NOMO-1 treated with dmso at 0.1 percent for 144 hours (cell line): ENCODE results near the gene MAP2K6.
"Not testable (repeated sequence)": the region's sequence is repeated elsewhere in the genome, so short reads cannot be mapped to it uniquely, and the experiment has no call there.

Experiments
- DNase-seq: peaks from one replicate; lab custom pipeline; 2025; ENCODE audit not compliant: unreplicated experiment; lab: John Stamatoyannopoulos, UW

MAP2K6 gene

GRCh38 chr17:69454051-69454450, 39.6 kb downstream of the MAP2K6 start:
- no peak for DNase-seq

- DNase-seq = no peak
These were observed 40.5 kb downstream of the MAP2K6 start for GRCh38 chr17:69455040-69455439.

DNA sequence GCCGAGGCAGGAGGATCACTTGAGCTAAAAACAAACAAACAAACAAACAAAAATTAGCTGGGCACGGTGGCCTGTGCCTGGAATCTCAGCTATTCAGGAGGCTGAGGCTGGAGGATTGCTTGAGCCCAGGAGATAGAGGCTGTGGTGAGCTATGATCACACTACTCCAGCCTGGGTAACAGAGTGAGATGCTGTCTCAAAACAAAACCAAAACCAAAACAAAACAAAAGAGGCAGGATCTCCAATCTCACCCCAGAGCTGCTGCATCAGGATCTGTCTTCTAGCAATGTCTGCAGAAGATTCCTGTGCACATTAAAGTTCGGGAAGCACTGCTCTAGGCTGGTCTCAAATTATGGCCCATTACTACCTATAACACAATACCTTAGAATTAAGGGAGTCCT, 43.1 kb downstream of the MAP2K6 start:
- no peak for DNase-seq

- no peak for DNase-seq
These were observed 46.7 kb downstream of the MAP2K6 start for GRCh38 chr17:69460963-69461922.

- DNase-seq = no peak
These were observed 47.5 kb downstream of the MAP2K6 start for GRCh38 chr17:69461951-69462369.

- DNase-seq = no peak
These were observed 48.4 kb downstream of the MAP2K6 start for GRCh38 chr17:69462882-69463281.

GRCh38 chr17:69466451-69466850, 52.0 kb downstream of the MAP2K6 start:
- no peak for DNase-seq

GRCh38 chr17:69466905-69467667, 52.6 kb downstream of the MAP2K6 start:
- no peak for DNase-seq

- DNase-seq = no peak
These were observed 53.7 kb downstream of the MAP2K6 start for GRCh38 chr17:69468207-69468606.

- no peak for DNase-seq
These were observed 56.2 kb downstream of the MAP2K6 start for GRCh38 chr17:69470702-69471101.

- DNase-seq = no peak
These were observed 56.9 kb downstream of the MAP2K6 start for GRCh38 chr17:69471406-69471805.

DNA sequence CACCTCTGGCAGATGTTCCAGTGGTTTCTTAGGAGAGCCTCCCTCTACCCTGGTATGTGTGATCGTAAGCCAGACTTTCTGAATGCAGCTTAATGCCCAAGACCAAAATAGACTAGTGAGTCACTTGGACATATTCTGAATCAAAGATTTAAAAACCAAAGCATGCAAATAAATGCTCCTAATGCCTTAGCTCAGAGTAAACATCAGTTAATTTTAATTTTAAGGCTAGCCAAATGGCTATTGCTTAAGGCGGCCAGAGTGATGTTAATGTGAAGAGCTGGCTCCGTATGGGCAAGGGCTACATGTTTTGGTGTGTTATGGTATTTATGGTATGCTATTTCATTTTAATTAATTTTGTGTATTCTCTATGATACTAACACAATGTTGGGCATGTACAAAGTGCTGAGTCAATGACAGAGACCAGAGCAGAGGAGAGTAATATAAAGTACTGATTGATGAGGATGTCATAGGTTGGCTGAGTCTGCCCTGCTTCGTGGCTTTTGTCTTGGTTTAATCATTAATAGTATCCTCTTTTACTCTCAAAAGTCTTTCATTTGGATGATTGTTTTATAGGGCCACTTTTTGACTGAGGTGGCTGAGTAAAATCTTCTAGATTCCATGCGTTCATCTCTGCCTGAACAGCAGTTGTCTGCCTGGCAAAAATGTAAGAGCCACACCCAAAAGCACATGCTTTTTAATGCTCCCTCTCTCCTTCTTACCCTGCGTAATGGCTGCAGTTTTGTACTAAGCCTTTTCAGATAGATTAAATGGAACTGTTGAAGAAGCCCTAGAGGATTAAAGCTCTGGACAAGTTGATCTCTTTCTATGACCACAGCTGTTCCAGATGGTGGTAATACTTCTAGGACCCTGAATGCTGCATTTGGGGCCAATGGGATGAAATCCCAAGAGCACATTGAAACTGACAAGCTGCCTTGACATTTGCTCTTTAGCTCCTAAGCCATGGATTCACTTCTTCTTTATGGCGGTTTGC, 59.6 kb downstream of the MAP2K6 start:
- DNase-seq = no peak

GRCh38 chr17:69477204-69477902, 62.9 kb downstream of the MAP2K6 start:
- no peak for DNase-seq

DNA sequence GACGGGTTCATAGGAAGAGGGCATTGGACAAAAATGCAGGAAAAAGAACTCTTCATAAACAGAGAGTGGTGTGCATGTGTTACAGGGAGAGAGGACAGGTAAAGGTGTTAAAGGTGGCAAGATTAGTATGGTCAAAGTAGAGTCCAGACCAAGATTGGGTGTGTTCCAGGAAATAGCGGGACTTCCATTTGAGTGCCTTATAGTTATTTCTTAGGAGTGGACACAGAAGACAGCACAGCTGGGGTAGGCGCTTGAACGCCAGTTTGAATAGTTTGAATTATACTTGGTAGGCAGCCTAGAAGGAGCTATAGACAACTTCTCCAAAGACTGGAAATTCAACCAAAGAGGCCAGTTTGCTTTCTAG, 63.4 kb downstream of the MAP2K6 start:
- no peak for DNase-seq

DNA sequence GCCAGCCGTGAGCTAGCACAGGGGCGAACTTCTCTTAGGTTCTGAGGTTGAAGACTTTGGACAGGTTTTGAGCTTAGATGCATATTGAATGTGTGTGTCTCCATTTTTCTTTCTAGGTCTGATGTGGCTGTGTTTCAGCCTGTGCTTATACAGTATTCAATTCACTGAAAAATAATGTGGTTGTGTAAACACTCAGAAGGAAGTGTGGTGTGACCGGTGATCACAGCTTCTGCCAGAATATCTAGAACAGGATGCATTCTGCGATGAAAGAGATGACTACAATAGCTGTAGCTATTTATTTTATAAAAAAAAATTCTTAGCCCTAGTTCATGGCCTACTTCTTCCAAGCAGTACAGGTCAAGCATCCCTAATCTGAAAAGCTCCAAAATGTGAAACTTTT, 64.4 kb downstream of the MAP2K6 start:
- DNase-seq = no peak

DNA sequence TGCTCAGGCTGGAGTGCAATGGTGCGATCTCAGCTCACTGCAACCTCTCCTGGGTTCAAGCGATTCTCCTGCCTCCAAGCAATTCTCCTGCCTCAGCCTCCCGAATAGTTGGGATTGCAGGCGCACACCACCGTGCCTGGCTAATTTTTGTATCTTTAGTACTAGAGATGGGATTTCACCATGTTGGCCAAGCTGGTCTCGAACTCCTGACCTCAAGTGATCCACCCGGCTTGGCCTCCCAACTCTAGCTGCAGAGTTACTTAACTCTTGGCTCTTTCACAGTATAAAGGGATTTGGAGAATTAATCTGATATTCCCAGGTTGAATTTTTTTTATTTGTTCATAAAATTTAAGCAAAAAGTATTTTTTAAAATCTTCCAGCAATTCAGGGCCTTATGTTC, 65.3 kb downstream of the MAP2K6 start:
- not testable (repeated sequence) for DNase-seq

GRCh38 chr17:69480245-69480644, 65.7 kb downstream of the MAP2K6 start:
- DNase-seq = no peak

- DNase-seq = no peak
These were observed 70.8 kb downstream of the MAP2K6 start for GRCh38 chr17:69485251-69485661.

DNA sequence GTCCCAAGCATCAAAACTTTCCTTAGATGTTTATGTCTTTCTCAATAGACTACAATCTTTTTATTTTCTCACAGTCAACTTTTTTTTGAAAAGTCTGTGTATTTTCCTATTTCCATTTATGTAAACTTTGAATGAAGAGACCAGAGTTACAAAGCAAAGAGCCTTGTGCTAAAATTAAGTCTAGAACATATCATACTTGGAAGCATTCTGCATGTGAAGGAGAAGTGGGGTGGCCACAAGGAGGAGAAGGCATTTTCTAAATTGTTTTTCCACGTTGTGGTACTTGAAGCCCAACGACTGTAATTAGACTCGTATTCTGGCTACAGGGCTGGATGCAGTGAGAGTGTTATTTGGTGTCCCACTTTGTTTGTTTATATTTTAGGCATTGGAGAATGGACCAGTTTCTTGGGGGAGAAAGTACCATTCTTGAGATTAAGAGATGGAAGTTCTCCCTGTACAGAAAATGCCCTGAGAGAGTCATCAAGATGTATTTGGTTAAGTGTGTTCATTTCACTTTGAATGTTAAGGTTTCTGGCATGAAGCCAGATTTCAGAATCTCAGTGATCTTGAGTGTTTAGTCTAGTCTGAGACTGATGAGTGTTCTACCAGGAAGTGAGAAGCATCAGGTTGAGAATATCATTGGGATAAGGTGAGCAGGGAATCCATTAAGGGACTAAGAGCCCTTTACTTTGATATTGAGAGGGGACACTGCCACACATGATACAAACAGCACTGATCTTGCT, 71.6 kb downstream of the MAP2K6 start:
- no peak for DNase-seq
